IMR-90 (cell line): ENCODE results near the gene NT5C1B. TPM values are rescaled to one million over a fixed set of nuclear protein-coding genes. Genes with fewer than 3 reads are reported as not detected.
"Not testable (repeated sequence)": the region's sequence is repeated elsewhere in the genome, so short reads cannot be mapped to it uniquely, and the experiment has no call there.

Source experiments
- ATAC-seq: fragments of 200-7000 bp; cut with Tn5 transposase; 2 replicates; pipeline ENCODE4 v1.9.1; 2020; ENCODE audit warnings: low read depth, mild to moderate bottlenecking, moderate library complexity
- BruUV-seq: library from RNA; stranded (reverse); fragments of 400-500 nt; replicated peaks from 2 replicates; lab custom pipeline; 2021; lab: Mats Ljungman, UMichigan
- CTCF ChIA-PET: fragments of 300-600 bp; formaldehyde crosslinking; extraction: SDS; loops from one replicate; lab custom pipeline; 2021; ENCODE audit warnings: antibody characterized with exemption; lab: Yijun Ruan, JAX
- POLR2A ChIA-PET: fragments of 300-600 bp; sonication (Branson Sonifier 250); formaldehyde crosslinking; loops from one replicate; lab custom pipeline; 2022; ENCODE audit warnings: antibody characterized with exemption; ENCODE audit not compliant: unreplicated experiment; lab: Charles Lee
- DNase-seq: peaks from one replicate; pipeline ENCODE4 v3.0.0; 2013
- H2AFZ ChIP-seq: replicated peaks from 2 replicates; pipeline ENCODE3; 2013; ENCODE audit warnings: low read length, mild to moderate bottlenecking; ENCODE audit not compliant: poor library complexity
- H2AK5ac ChIP-seq: 2 replicates; pipeline ENCODE4 v1.6.1; 2013; ENCODE audit warnings: low read depth, low read length, inconsistent platforms
- H2AK9ac ChIP-seq: replicated peaks from 2 replicates; pipeline ENCODE3; 2013; ENCODE audit warnings: mild to moderate bottlenecking, low read depth, low read length, moderate library complexity; ENCODE audit not compliant: poor library complexity
- H2BK120ac ChIP-seq: 2 replicates; pipeline ENCODE4 v1.6.1; 2013; ENCODE audit warnings: low read depth, low read length, inconsistent platforms
- H2BK15ac ChIP-seq: 3 replicates; pipeline ENCODE4 v1.6.1; 2013; ENCODE audit warnings: low read depth, low read length, inconsistent platforms
- H2BK20ac ChIP-seq: 2 replicates; pipeline ENCODE4 v1.6.1; 2013; ENCODE audit warnings: low read depth, mild to moderate bottlenecking, inconsistent platforms, low read length, moderate library complexity
- H2BK5ac ChIP-seq: 2 replicates; pipeline ENCODE4 v1.6.1; 2013; ENCODE audit warnings: mild to moderate bottlenecking, low read depth, low read length, inconsistent platforms; ENCODE audit not compliant: poor library complexity, severe bottlenecking
- H3K14ac ChIP-seq: replicated peaks from 2 replicates; pipeline ENCODE4 v1.6.1; 2013; ENCODE audit warnings: low read depth, low read length, inconsistent platforms
- H3K18ac ChIP-seq: 2 replicates; pipeline ENCODE4 v1.6.1; 2013; ENCODE audit warnings: low read depth, low read length, control low read depth
- H3K23ac ChIP-seq: 2 replicates; pipeline ENCODE4 v1.6.1; 2013; ENCODE audit warnings: low read depth, low read length, inconsistent platforms
- H3K27ac ChIP-seq: 2 replicates; pipeline ENCODE4 v1.5.1; 2013; ENCODE audit warnings: mild to moderate bottlenecking, control low read depth, low read length; ENCODE audit not compliant: insufficient read depth
- H3K27me3 ChIP-seq: 2 replicates; pipeline ENCODE4 v1.6.1; 2013; ENCODE audit warnings: low read length; ENCODE audit not compliant: control insufficient read depth, insufficient read depth
- H3K36me3 ChIP-seq: 2 replicates; pipeline ENCODE4 v1.6.1; 2013; ENCODE audit warnings: low read length, mixed read lengths; ENCODE audit not compliant: control insufficient read depth, insufficient read depth
- H3K4ac ChIP-seq: 2 replicates; pipeline ENCODE4 v1.6.1; 2013; ENCODE audit warnings: low read depth, low read length, inconsistent platforms
- H3K4me1 ChIP-seq: 2 replicates; pipeline ENCODE4 v1.6.1; 2013; ENCODE audit warnings: low read length, mixed read lengths; ENCODE audit not compliant: control insufficient read depth, insufficient read depth
- H3K4me2 ChIP-seq: 2 replicates; pipeline ENCODE4 v1.6.1; 2013; ENCODE audit warnings: low read depth, mild to moderate bottlenecking, control low read depth, low read length, moderate library complexity
- H3K4me3 ChIP-seq: 2 replicates; pipeline ENCODE4 v1.5.1; 2013; ENCODE audit warnings: low read depth, mild to moderate bottlenecking, control low read depth, low read length, moderate library complexity; ENCODE audit not compliant: insufficient read depth
- H3K56ac ChIP-seq: 2 replicates; pipeline ENCODE4 v1.6.1; 2013; ENCODE audit warnings: low read length, inconsistent platforms; ENCODE audit not compliant: insufficient read depth; ENCODE audit errors: extremely low read depth
- H3K79me1 ChIP-seq, 2 experiments: 2 replicates each; pipeline ENCODE4 v1.6.1; 2013; ENCODE audit warnings: low read length in 2 of 2, inconsistent platforms in 1 of 2, low read depth in 1 of 2
- H3K9ac ChIP-seq: 2 replicates; pipeline ENCODE4 v1.6.1; 2013; ENCODE audit warnings: low read depth, low read length, control low read depth
- H3K9me1 ChIP-seq: 2 replicates; pipeline ENCODE4 v1.6.1; 2013; ENCODE audit warnings: low read length, inconsistent platforms; ENCODE audit not compliant: insufficient read depth
- H3K9me3 ChIP-seq: 2 replicates; pipeline ENCODE4 v1.6.1; 2013; ENCODE audit warnings: low read length; ENCODE audit not compliant: control insufficient read depth, insufficient read depth
- H4K20me1 ChIP-seq: 2 replicates; pipeline ENCODE4 v1.6.1; 2013; ENCODE audit warnings: low read length, inconsistent platforms; ENCODE audit not compliant: insufficient read depth
- H4K5ac ChIP-seq: 2 replicates; pipeline ENCODE4 v1.6.1; 2013; ENCODE audit warnings: mild to moderate bottlenecking, low read depth, low read length, control low read depth
- H4K8ac ChIP-seq, 2 experiments: 2 replicates each; pipeline ENCODE4 v1.6.1; 2013; ENCODE audit warnings: low read depth in 2 of 2, low read length in 2 of 2, control low read depth in 1 of 2, inconsistent platforms in 1 of 2
- H4K91ac ChIP-seq: 2 replicates; pipeline ENCODE4 v1.6.1; 2013; ENCODE audit warnings: low read depth, low read length, inconsistent platforms; ENCODE audit not compliant: insufficient read depth
- WGBS, 2 experiments: methylation state at CpG; one replicate each; pipeline versions ENCODE4 v1.1.5 to v1.1.7; 2013; ENCODE audit warnings: missing lambda C conversion rate in 2 of 2; ENCODE audit not compliant: insufficient read length in 1 of 2; ENCODE audit errors: extremely low coverage in 2 of 2; 5-methylcytosine and 5-hydroxymethylcytosine counted together
- dilution Hi-C: fragments of 300-500 bp; cut with HindIII; formaldehyde crosslinking; loops from one replicate; pipeline ENCODE4 v1.14.3; 2018; ENCODE audit warnings: low sequenced_read_pairs; ENCODE audit not compliant: unreplicated experiment
- in situ Hi-C: fragments of 300-500 bp; cut with MboI; formaldehyde crosslinking; loops from 3 replicates; pipeline ENCODE4 v1.14.3; 2019; ENCODE audit warnings: low sequenced_read_pairs, inconsistent platforms, mixed read lengths
- intact Hi-C: fragments of 100-400 bp; cut with micrococcal nuclease; formaldehyde crosslinking; loops from 2 replicates; pipeline ENCODE4 v1.10.0; 2022
- polyA plus RNA-seq, 3 experiments: library from polyadenylated mRNA; depleted of rRNA; stranded (reverse); fragments of >200 nt; gene quantifications; 2 replicates each; pipeline ENCODE4 v1.2.3, GENCODE V29; 2012; ENCODE audit warnings: low replicate concordance in 1 of 3
- total RNA-seq: library from RNA; depleted of rRNA; stranded (reverse); fragments of >200 nt; gene quantifications from 2 replicates; pipeline ENCODE4 v1.2.3, GENCODE V29; 2012

The NT5C1B gene
- total and polyA plus RNA-seq, 2 of the 4 experiments (the other 2 are of a cell fraction), result not detected

- POLR2A ChIA-PET, H3K4me2 ChIP-seq, BruUV-seq, H2BK20ac ChIP-seq, H3K36me3 ChIP-seq, CTCF ChIA-PET, DNase-seq, H3K18ac ChIP-seq, H2BK5ac ChIP-seq, ATAC-seq, H3K4me1 ChIP-seq, intact Hi-C loops, H4K91ac ChIP-seq, H3K4ac ChIP-seq, H3K14ac ChIP-seq, H2BK15ac ChIP-seq, H3K9me1 ChIP-seq, H4K20me1 ChIP-seq, H4K5ac ChIP-seq, in situ Hi-C loops, H3K56ac ChIP-seq, H3K9ac ChIP-seq, H3K23ac ChIP-seq, H2AK5ac ChIP-seq, H3K79me1 ChIP-seq, dilution Hi-C loops, H3K27ac ChIP-seq, H2AK9ac ChIP-seq, H3K9me3 ChIP-seq, H3K27me3 ChIP-seq, H3K4me3 ChIP-seq, H4K8ac ChIP-seq, H2AFZ ChIP-seq, H2BK120ac ChIP-seq: not testable (repeated sequence)
- no CpG with 5 or more reads among the region's 3 CpGs for WGBS, 2 experiments
Measured at GRCh38 chr2:18632699-18633098, 43.3 kb upstream of the NT5C1B start.
